Middle frontal gyrus (tissue), 1 donor: ENCODE measurements around the gene DDR2.

Source experiments
- DNase-seq: peaks from one replicate; pipeline ENCODE4 v3.0.0-alpha.2; 2015; ENCODE audit warnings: low spot score; ENCODE audit errors: extremely low spot score

Gene DDR2

GRCh38 chr1:162671664-162672410, 39.6 kb downstream of the DDR2 start:
- no peak for DNase-seq

- no peak for DNase-seq
Observed at GRCh38 chr1:162672622-162673260, 40.5 kb downstream of the DDR2 start.

DNA sequence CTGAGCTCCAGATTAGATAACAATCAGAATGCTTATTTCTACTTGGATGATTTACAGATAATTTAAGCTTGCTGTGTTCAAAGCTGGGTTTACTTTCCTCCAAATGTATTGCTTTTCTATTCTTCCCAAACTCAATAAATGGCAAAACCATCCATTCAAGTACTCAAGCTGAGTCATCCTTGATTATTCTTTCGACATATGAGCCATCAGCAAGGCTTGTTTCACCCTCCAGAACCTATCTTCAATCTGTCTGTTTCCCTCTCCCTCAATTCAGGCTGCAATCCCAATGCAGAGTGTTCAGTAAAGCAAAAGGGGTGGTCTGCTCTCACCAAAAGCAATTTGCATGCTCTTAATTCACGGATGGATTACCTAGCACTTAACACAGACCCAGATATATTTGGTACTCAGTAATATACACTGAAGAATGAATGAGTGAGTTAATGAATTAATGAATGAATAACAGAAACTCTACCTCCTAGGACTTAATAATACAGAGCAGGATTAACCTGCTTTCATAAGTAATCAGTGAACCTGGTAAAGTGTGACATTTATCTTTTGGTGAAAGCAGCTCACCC, 41.9 kb downstream of the DDR2 start:
- DNase-seq, result no peak

DNA sequence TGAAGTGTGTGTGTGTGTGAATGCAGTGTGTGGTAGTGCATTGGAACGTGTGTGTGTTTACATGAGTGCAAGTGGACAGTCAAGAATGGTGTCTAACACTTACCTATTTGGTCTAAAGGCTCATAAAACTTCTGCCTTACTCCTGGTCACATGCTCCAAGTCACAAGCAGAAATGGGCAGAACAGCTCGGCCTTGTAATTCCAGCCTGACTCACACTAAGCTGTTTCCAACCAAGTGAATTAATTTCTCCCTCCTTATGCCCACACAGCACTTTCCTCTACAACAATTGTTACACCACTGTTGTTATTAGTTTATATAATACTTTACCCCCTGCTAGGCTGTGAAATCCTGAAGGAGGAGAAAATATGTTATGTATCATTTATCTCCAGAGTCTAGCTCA, 43.8 kb downstream of the DDR2 start:
- DNase-seq, result no peak

GRCh38 chr1:162676750-162677149, 44.5 kb downstream of the DDR2 start:
- no peak for DNase-seq

- DNase-seq, result no peak
Observed at GRCh38 chr1:162677607-162678371, 45.5 kb downstream of the DDR2 start.

- DNase-seq, result no peak
Observed at GRCh38 chr1:162678439-162678838, 46.2 kb downstream of the DDR2 start.

GRCh38 chr1:162679298-162679697, 47.0 kb downstream of the DDR2 start:
- DNase-seq, result no peak

DNA sequence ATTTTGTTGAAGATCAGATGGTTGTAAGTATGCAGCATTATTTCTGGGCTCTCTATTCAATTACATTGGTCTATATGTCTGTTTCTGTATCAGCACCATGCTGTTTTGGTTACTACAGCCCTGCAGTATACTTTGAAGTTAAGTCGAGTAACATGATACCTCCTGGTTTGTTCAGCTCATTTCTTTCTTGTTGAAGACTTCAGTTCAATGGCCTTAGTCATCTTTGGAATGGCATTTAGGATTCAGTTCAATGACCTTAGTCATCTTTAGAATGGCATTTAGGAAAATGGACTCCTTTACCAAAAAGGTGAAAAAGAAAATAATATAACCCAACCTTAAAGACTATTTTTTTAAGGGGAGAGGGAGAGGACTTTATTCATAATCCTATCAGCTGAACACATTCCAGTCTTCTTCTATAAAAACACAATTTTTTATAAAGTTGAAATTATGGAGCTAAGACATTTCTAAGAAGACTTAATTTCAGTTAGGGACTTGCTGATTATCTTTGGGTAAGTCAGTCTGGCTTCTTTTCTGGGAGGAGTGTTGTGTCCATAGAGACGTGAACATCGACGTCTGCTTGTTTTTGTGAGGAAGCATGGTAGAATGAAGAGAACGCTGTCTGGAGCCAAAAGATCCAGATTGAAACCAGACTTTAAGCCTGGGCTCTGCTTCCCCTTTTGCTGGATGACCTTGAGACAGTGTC, 48.3 kb downstream of the DDR2 start:
- DNase-seq, result no peak

GRCh38 chr1:162681122-162681436, 48.8 kb downstream of the DDR2 start:
- no peak for DNase-seq

- no peak for DNase-seq
Observed at GRCh38 chr1:162682013-162682419, 49.8 kb downstream of the DDR2 start.

- no peak for DNase-seq
Observed at GRCh38 chr1:162687870-162688269, 55.6 kb downstream of the DDR2 start.

DNA sequence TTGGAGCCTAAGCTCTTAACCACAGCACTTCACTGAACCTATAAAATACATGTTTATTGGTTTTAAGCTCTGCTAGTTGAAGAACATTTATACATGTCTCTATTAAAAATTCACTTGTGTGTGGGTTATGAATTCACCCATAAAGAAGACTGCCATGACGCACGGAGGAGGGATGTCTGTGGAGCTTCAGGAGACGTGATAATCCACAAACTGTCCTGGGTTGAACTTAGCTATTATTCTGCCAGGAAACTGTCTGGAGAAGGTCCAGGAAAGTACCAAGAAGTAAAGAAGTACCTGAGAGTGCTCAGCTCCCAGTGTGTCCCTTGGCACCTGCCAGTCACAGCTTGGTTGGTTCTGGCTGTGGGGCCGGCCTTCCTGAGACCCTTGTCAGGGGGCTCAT, 56.3 kb downstream of the DDR2 start:
- no peak for DNase-seq

DNA sequence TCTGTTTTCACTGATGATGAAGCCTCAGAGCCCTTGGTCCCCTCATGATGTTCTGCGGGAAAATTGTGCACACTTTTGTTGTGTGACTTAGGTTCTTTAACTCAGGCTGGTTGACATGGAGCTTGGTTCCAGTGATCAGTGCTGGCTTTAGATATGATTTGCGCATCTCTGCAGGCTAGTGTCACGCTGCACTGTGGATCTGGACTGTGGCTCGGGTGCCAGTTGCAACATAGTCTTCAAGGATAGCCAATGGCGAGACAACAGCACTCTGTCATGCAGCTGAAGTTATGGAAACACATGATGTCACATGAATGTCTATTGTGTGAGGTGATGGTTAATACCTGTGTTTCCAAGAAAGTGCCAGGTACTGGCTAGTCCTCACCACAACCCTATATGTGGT, 56.7 kb downstream of the DDR2 start:
- DNase-seq, result no peak

DNA sequence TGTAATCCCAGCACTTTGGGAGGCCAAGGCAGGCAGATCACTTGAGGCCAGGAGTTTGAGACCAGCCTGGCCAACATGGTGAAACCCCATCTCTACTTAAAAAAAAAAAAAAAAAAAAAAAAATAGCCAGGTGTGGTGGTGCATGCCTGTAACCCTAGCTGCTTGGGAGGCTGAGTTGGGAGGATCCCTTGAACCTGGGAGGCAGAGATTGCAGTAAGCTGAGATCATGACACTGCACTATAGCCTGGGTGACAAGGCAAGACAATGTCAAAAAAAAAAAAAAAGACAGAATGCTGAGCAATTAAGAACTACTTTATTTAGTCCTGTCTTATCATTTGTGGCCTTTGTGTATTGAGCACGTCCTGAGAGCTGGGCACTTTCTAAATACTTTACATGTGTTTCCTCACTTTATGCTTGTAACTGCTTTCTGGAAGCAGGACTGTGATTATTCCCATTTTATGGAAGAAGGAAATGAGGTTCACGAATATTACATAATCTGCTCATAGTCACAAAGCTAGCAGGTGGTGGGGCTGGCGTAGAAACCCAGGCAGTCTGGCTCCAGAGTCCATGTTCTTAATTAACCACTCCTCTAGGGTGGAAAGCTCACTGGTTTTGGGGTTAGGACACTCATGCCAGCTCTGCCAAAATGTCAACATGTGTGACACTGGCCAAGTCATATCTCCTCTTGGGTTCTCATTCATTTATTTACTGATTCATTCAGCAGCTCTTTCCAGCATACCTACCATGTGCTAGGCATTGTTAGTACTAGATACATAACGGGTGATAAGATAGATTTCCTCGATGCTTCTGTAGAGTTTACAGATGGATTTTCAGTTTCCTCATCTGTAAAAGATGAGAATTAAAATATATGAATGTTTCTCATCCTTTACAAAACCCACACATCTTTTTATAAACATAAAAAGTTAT, 57.7 kb downstream of the DDR2 start:
- DNase-seq, result no peak

GRCh38 chr1:162690672-162691434, 58.6 kb downstream of the DDR2 start:
- no peak for DNase-seq

GRCh38 chr1:162691999-162692575, 59.8 kb downstream of the DDR2 start:
- DNase-seq, result no peak

GRCh38 chr1:162694911-162695310, 62.6 kb downstream of the DDR2 start:
- DNase-seq, result no peak

GRCh38 chr1:162695687-162696086, 63.4 kb downstream of the DDR2 start:
- no peak for DNase-seq
